GM04503 (cell line): Measurements from ENCODE around the gene RPP21.
A peak's percentile ranks its signal among the peaks of the same experiment; 100 is the strongest.
"Not testable (repeated sequence)": the region's sequence is repeated elsewhere in the genome, so short reads cannot be mapped to it uniquely, and the experiment has no call there.

Experiments used
- DNase-seq: peaks from one replicate; pipeline ENCODE4 v3.0.0-alpha.2; 2012; ENCODE audit warnings: low read depth

The RPP21 gene

GRCh38 chr6:30329331-30329730, 15.6 kb upstream of the RPP21 start:
- DNase-seq = no peak

DNA sequence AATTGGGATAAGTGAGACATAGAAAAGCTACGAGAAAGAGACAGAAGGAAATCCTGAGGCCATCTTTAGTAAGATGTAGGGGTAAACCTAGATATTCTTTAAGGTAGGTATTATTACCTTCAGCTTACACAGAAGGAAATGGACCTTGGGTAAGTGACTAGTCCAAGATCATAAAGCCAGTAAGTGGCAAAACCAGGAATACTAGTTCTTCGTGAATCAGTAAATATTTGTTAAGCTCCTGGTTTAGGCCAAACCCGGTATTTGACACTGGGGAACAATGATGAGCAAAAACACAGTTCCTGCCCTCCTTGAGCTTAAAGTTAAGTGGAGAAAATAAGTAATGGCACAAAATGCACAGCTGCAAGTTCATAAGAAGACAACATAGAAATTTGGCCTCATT, 13.0 kb upstream of the RPP21 start:
- no peak for DNase-seq

GRCh38 chr6:30334075-30334783, 10.7 kb upstream of the RPP21 start:
- DNase-seq = no peak

- no peak for DNase-seq
Observed at GRCh38 chr6:30340589-30341054, 4.3 kb upstream of the RPP21 start.

DNA sequence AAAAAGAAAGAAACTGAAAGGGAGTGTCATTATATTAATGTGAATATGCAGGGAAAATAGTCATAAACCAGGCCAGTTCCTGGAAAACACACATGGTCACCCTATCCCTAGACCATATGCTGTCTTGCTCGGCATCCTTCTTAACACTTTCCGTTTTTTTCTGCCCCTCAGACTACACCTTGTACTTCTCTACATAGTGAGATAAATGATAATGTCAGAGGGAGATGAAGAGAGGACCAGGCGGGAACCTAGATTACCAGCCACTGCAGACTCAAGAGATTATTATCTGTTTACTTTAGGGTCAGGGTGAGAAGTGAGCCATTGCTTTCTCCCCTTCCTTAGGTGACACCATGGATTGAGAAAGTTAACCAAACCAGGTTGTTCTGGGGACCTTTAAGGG, 3.7 kb upstream of the RPP21 start:
- DNase-seq = no peak

- DNase-seq = no peak
Observed at GRCh38 chr6:30341728-30342127, 3.2 kb upstream of the RPP21 start.

- no peak for DNase-seq
Observed at GRCh38 chr6:30344191-30344867, 627 bp upstream of the RPP21 start.

GRCh38 chr6:30345852-30346251, 896 bp downstream of the RPP21 start:
- DNase-seq = no peak

- no peak for DNase-seq
Observed at GRCh38 chr6:30348957-30349356, 4.0 kb downstream of the RPP21 start.

GRCh38 chr6:30349421-30350177, 4.6 kb downstream of the RPP21 start:
- no peak for DNase-seq

GRCh38 chr6:30350524-30350923, 5.6 kb downstream of the RPP21 start:
- no peak for DNase-seq

- DNase-seq = no peak
Observed at GRCh38 chr6:30352550-30352949, 7.6 kb downstream of the RPP21 start.

DNA sequence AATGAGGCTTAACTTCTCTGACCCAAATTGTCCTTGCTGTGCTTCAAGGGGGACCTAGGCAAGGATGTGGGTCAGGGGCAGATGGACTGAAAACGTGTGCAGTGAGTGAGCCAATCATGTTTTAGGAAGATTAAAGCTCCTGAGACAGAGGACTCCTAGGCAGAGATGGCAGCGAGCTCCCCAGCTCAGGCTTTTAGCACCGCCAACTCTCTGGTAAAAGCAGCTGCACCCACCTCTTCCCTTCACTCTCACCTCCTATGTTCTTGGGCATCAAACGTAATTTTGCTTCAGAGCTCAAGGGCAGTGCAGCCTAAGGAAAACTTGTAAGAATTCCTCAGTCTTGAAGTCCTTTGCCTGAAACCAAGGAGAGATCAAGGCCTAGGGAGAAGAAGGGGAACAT, 10.3 kb downstream of the RPP21 start:
- no peak for DNase-seq

- no peak for DNase-seq
Observed at GRCh38 chr6:30356536-30356935, 11.6 kb downstream of the RPP21 start.

GRCh38 chr6:30357678-30358540, 13.0 kb downstream of the RPP21 start:
- peak; percentile 15 for DNase-seq

DNA sequence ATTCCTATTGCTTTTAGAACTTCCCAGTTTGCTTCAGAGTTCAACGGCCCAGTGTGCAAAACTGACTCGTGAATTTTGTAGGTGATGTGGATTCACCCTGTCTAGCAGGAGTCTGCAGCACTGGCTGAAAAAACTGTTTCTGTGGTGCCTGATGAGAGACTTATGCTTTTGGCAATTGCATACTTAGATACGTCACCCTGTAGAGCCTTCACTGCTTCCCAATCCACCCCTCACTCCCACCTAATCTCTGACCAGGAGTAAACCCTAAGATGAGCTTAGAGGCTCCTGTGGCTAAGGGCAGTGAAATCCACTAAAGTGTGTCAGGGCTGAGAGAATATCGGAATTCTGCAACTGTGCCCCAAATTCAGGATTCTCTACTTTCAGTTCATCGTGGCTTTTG, 14.3 kb downstream of the RPP21 start:
- no peak for DNase-seq

DNA sequence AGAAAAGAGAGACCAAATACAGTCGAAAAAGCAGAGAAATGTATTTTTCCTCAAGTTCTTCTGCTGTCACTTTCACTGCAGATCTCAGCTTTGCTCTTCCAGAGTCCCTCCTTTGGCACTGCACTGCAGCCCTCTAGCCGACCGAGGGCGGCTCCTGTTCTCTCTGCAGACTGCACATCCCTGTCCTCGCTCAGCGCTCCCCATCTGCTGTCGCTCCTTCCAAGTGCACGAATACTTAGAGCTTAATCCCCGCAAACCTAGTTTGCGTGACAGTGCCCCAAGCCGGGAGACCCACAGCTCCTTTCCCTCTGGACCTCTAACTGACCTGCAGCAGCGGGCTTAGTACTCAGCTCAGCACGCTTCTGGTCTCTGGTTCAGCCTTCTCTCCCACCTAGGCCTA, 15.2 kb downstream of the RPP21 start:
- no peak for DNase-seq

DNA sequence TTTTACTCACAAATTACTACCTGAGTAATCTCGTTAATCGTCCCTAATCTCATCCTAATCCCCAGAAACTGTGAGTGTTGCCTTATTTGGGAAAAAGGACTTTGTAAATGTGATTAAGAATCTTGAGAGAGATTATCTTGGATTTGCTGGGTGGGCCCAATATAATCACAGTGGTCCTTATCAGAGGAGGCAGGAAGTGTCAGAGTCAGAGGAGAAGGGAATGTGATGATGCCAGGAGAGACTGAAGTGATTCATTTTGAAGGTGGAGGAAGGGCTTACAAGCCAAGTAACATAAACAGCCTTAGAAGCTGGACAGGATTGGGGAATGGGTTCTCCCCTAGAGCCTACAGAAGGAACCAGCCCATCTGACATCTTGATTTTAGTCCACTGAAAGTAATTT, 16.7 kb downstream of the RPP21 start:
- DNase-seq = no peak

GRCh38 chr6:30363459-30363858, 18.5 kb downstream of the RPP21 start:
- no peak for DNase-seq

DNA sequence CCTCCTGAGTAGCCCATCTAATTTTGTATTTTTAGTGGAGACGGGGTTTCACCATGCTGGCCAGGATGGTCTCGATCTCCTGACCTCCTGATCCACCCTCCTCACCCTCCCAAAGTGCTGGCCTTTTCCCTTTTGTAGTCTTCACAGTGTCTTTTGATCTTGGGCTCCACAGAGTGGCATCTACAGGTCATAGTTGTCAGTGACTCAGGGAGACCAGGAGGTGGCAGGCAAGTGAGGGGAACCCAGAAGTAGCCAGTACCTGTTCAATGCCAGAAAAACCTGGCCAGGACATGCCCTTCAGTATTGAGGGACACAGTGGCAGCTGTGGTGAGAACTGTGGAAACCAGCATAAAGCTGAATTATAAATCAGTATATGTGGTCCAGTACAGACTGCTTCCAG, 19.6 kb downstream of the RPP21 start:
- no peak for DNase-seq

DNA sequence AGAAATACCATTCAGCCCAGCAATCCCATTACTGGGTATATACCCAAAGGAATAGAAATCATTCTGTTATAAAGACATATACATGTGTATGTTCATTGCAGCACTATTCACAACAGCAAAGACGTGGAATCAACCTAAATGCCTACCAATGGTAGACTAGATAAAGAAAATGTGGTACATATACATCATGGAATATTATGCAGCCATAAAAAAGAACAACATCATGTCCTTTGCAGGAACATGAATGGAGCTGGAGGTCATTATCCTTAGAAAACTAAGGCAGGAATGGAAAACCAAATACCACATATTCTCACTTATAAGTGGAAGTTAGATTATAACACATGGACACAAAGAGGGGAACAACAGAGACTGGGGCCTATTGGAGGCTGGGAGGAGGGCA, 24.3 kb downstream of the RPP21 start:
- DNase-seq = not testable (repeated sequence)

- DNase-seq = no peak
Observed at GRCh38 chr6:30378290-30378937, 33.5 kb downstream of the RPP21 start.
